GM19467 (cell line): Measurements from ENCODE around the gene INVS.
"Not testable (repeated sequence)": the region's sequence is repeated elsewhere in the genome, so short reads cannot be mapped to it uniquely, and the experiment has no call there.

Experiments used
- ATAC-seq: cut with Tn5 transposase; IDR thresholded peaks from one replicate; pipeline ENCODE4 v1.9.1; 2021; ENCODE audit warnings: mild to moderate bottlenecking, moderate library complexity; ENCODE audit not compliant: unreplicated experiment

The INVS gene

DNA sequence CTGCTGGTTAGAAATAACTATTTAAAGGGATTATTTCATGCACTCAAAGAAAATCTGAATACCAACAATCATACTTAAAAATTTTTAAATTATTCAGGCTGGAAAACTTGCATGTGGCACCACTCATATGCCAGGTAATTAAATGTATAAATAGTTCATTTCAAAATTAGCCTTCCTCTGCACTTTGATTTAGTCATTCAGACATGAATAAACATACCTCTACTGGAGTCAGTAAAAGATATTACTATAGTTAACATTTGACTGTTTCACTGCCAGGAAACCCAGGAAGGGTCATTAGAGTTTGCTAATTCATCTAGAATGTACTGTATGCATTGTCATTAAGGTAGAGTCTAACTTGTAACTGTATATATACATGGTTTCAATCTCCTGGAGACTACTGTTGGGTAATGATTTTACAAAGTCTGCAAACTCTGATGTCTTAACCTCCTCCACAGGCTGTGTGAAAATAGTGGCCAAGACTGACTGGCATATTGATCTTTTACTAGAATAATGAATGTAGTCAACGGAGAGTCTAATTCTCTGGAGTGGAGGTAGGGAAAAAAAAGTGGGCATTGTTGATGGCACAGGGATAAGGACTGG lies 210.0 kb downstream of the INVS start:
- no peak for ATAC-seq

DNA sequence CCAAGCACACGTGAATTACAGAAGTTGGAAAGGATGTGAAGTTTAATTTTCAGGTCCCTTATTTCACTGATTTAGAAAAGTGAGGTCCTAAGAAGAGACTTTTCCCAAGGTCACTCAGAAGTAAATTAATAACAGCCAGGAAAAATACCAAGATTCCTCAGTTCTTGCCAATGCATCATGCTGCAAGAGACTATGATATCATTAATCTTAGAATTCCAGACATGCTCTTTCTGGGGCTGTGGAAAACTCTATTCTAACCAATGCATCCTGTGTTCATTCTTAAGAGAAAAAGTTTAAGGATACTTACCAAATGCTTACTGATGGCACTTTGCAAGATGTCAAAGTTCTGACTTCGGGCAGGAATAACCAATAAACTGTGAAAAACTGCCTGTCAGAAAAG lies 210.9 kb downstream of the INVS start:
- no peak for ATAC-seq

DNA sequence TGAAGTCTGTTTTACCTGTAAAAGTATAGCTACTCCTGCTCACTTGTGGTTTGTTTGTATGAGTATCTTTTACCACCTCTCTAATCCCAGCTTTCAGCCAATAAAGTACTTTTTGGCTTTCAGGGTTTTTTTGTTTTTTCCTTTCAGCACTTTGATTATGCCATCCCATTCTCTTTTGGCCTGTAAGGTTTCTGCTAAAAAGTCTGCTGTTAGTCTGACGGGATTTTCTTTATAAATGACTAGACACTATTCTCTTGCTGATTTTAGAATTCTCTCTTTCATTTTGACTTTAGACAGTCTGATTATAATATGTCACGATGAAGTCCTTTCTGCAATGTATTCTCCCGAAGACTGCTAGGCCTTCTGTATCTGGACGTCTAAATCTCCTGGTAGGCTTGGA lies 216.5 kb downstream of the INVS start:
- ATAC-seq = no peak

DNA sequence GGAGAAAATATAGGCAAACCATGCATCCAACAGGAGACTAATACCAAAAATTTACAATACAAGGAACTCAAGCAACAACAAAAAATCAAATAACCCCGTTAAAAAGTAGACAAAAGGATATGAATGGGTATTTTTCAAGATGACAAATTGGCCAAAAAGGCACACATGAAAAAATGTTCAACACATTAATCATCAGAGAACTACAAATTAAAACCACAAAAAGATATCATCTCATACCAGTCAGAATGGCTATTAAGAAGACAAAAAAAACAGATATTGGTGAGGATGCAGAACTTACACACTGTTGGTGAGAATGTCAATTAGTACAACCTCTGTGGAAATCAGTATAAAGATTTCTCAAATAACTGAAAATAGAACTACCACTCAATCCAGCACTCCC lies 218.7 kb downstream of the INVS start:
- no peak for ATAC-seq

DNA sequence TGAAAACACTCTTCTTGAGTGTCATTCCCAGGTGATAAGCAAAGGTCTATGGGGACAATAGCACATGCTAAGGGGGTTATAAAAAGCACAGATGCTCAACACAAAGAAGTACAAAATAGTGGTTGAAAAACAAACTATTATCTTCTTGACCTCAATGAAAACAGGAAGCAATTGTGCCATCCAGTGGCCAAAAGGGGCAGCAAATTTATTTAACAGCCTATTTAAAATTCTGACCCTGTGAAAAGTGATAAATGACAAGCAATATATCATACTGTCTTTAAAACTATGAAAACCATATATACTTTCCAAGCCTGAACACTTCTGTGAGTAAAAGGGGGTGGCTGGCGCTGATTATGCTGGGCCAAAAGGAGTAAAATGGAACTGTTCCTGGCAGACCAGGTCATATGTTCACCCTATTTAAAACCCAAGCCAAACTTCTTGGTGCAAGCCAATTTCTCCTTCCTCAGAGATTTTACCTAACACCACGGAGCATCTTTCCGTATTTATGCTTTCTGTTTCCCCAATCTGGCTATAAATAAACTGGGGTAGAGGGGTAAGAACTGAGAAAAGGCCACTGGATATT lies 224.0 kb downstream of the INVS start:
- ATAC-seq = no peak

DNA sequence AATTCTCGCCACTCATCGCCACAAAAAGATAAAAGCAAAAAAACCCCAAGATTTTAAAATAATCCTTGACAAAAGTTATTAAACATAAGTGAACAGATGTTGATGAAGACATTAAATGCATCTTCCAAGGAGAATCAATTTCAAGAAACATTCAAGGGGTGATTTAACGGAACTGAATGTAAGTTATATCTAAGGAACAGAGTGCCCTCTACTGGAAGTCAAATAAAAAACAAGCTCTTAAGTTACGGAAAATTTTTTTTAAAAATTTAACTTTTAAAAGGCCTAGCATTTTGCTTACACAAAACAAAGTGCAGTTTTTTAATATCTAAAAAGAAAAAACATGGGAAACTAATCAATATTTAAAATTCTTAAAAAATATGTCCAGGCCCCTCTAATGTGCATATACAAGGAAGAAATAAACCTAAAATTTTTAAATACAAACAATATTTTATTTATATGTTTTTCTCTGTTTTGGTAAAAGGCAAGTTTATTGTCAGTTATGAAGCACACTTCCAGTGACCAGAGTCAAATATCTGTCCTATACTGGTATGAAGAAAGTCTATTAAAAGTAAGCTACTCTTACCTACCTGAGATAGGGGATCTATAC lies 225.7 kb downstream of the INVS start:
- ATAC-seq = no peak

DNA sequence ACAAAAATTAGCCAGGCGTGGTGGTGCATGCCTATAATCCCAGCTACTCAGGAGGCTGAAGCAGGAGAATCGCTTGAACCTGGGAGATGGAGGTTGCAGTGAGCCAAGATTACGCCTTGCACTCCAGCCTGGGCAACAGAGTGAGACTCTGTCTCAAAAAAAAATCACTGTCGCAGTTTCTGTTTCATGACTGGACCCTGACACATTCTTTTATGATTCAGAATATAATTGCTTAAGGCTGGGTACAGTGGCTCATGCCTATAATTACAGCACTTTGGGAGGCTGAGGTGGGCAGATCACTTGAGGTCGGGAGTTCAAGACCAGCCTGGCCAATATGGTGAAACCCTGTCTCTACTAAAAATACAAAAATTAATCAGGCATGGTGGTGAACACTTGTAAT lies 239.7 kb downstream of the INVS start:
- not testable (repeated sequence) for ATAC-seq

DNA sequence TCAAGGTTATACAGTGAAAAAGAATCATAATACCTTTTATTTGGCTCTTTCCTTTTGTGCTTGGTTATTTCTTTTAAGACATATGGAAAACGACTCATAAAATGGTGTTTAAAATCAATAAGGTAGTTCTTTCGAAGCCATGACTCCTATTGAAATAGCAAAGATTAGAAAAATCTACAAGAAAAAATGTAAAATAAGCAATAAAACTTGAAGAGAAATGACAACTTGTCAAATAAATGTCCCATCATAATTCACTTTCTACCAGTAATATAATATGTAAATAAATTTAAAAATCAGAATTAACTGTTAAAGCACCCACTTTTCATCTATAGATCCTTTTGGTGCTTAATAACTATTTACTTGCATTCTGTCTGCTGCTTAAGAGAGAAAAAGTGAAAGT lies 241.2 kb downstream of the INVS start:
- no peak for ATAC-seq

DNA sequence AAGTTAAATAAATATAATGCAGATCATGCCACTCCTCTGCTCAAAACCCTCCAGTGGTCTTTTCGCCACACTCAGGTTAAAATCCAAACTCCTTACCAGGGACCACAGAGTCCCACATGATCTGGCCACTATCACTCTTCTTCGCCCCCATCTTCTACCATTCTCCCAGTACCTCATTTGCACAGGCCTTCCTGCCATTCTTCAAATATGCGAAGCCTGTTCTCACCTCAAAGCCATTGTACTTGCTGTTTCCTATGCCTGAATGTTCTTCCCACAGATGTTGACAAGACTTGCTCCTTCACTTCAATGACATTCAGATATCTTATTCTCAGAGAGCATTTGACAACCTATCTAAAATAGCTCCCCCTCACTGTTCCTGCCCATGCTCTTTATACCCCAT lies 242.8 kb downstream of the INVS start:
- no peak for ATAC-seq

DNA sequence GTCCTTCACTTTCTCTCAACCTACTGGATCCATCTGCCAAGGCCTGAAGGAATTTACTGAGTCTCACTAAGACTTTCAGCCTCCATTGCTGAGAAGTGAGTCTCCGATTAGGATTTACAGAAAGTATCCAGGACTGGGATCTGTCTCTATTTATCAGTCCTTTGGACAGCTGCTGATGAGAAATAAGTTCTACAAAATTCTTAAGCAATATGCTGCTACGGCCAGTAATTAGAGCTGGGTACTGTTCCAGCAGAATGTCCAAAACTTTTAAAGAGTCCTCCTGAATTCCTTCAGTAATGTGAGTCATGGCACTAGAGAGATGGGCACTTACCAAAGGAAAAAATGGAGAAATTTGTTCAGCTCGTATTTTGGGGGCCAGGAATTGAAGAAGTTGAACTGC lies 247.8 kb downstream of the INVS start:
- no peak for ATAC-seq

DNA sequence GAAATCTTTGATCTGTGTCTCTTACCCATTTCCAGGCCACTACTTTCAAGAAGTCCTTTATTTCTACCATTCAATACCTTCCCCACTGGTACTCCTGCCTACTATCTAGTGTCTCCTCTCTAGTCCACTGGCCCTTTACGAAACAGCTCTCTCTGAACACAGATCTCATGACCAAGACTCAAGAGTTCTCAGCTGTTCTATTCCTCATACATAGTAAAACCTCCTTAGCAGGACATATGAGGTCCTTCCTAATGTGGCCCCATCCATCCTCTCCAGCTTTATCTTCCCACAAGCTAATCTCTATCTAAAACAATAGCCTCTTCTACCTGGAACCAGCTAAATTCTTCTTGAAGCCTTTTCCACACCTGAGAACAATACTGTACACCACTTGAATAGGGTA lies 251.1 kb downstream of the INVS start:
- ATAC-seq = no peak
